NCI-H1105 (cell line): Measurements from ENCODE around the gene SLC9A9.
"Not testable (repeated sequence)": the region's sequence is repeated elsewhere in the genome, so short reads cannot be mapped to it uniquely, and the experiment has no call there.

Experiments
- DNase-seq: peaks from one replicate; lab custom pipeline; 2025; lab: John Stamatoyannopoulos, UW

The SLC9A9 gene

GRCh38 chr3:143755978-143756377 lies 92.3 kb downstream of the SLC9A9 start:
- DNase-seq, result no peak

- DNase-seq, result no peak
Measured at GRCh38 chr3:143754090-143754489, 94.2 kb downstream of the SLC9A9 start.

- no peak for DNase-seq
Measured at GRCh38 chr3:143753456-143753855, 94.8 kb downstream of the SLC9A9 start.

- DNase-seq, result no peak
Measured at GRCh38 chr3:143753006-143753405, 95.3 kb downstream of the SLC9A9 start.

GRCh38 chr3:143751643-143752178 lies 96.6 kb downstream of the SLC9A9 start:
- no peak for DNase-seq

- no peak for DNase-seq
Measured at GRCh38 chr3:143750841-143751240, 97.4 kb downstream of the SLC9A9 start.

- DNase-seq, result no peak
Measured at GRCh38 chr3:143749926-143750325, 98.3 kb downstream of the SLC9A9 start.

GRCh38 chr3:143737065-143737464 lies 111.2 kb downstream of the SLC9A9 start:
- no peak for DNase-seq

- no peak for DNase-seq
Measured at GRCh38 chr3:143736205-143736997, 111.9 kb downstream of the SLC9A9 start.

GRCh38 chr3:143731776-143732175 lies 116.5 kb downstream of the SLC9A9 start:
- no peak for DNase-seq

- DNase-seq, result no peak
Measured at GRCh38 chr3:143731320-143731719, 116.9 kb downstream of the SLC9A9 start.

GRCh38 chr3:143727391-143727790 lies 120.9 kb downstream of the SLC9A9 start:
- DNase-seq, result no peak

GRCh38 chr3:143726727-143727126 lies 121.5 kb downstream of the SLC9A9 start:
- no peak for DNase-seq

- DNase-seq, result no peak
Measured at GRCh38 chr3:143720381-143720780, 127.9 kb downstream of the SLC9A9 start.

- DNase-seq, result no peak
Measured at GRCh38 chr3:143718463-143718862, 129.8 kb downstream of the SLC9A9 start.

GRCh38 chr3:143716731-143717130 lies 131.5 kb downstream of the SLC9A9 start:
- DNase-seq, result no peak

- no peak for DNase-seq
Measured at GRCh38 chr3:143712522-143712921, 135.7 kb downstream of the SLC9A9 start.

- no peak for DNase-seq
Measured at GRCh38 chr3:143707848-143708247, 140.4 kb downstream of the SLC9A9 start.

- DNase-seq, result no peak
Measured at GRCh38 chr3:143700431-143700975, 147.8 kb downstream of the SLC9A9 start.

GRCh38 chr3:143699424-143699823 lies 148.8 kb downstream of the SLC9A9 start:
- DNase-seq, result no peak

GRCh38 chr3:143698682-143699303 lies 149.5 kb downstream of the SLC9A9 start:
- DNase-seq, result no peak

- DNase-seq, result no peak
Measured at GRCh38 chr3:143697975-143698374, 150.3 kb downstream of the SLC9A9 start.

GRCh38 chr3:143695333-143695732 lies 152.9 kb downstream of the SLC9A9 start:
- DNase-seq, result not testable (repeated sequence)
